Liver (tissue), 9 donors: ENCODE measurements around the gene LRRC25. TPM values are rescaled to one million over a fixed set of nuclear protein-coding genes. Genes with fewer than 3 reads are reported as not detected.

Source experiments
- DNase-seq: peaks from one replicate; pipeline ENCODE4 v3.0.0-alpha.2; 2017; ENCODE audit warnings: low spot score
- H3K27ac ChIP-seq, 2 donors: one replicate each; pipeline ENCODE4 v1.7.0; 2013; ENCODE audit warnings: inconsistent platforms in 2 of 2, low read length in 2 of 2, control low read depth in 1 of 2, low read depth in 1 of 2, mild to moderate bottlenecking in 1 of 2
- H3K27me3 ChIP-seq, 4 donors: one replicate each; pipeline versions ENCODE4 v1.6.1 to v1.7.0; 2013; ENCODE audit warnings: low read length in 3 of 4, inconsistent platforms in 1 of 4, mild to moderate bottlenecking in 1 of 4, moderate library complexity in 1 of 4; ENCODE audit not compliant: control insufficient read depth in 4 of 4, insufficient read depth in 4 of 4
- H3K36me3 ChIP-seq, 4 donors: one replicate each; pipeline versions ENCODE4 v1.6.1 to v1.7.0; 2013; ENCODE audit warnings: low read length in 3 of 4, mild to moderate bottlenecking in 3 of 4, low read depth in 1 of 4, moderate library complexity in 1 of 4; ENCODE audit not compliant: control insufficient read depth in 4 of 4, insufficient read depth in 3 of 4
- H3K4me1 ChIP-seq, 4 donors: one replicate each; pipeline versions ENCODE4 v1.6.1 to v1.7.0; 2013; ENCODE audit warnings: low read length in 3 of 4, mild to moderate bottlenecking in 3 of 4, moderate library complexity in 1 of 4; ENCODE audit not compliant: control insufficient read depth in 4 of 4, insufficient read depth in 4 of 4
- H3K4me3 ChIP-seq, 3 donors: one replicate each; pipeline versions ENCODE4 v1.6.1 to v1.7.0; 2013; ENCODE audit warnings: low read length in 3 of 3, control low read depth in 1 of 3, low read depth in 1 of 3, mild to moderate bottlenecking in 1 of 3
- H3K9ac ChIP-seq, 2 donors: one replicate each; pipeline ENCODE4 v1.7.0; 2013; ENCODE audit warnings: low read length in 2 of 2, mild to moderate bottlenecking in 2 of 2, moderate library complexity in 2 of 2, control low read depth in 1 of 2, low read depth in 1 of 2
- H3K9me3 ChIP-seq, 4 donors: one replicate each; pipeline versions ENCODE4 v1.6.1 to v1.7.0; 2013; ENCODE audit warnings: low read length in 3 of 4; ENCODE audit not compliant: control insufficient read depth in 4 of 4
- CTCF ChIP-seq: fragments of 150-350 bp; IDR thresholded peaks from 2 replicates; pipeline ENCODE4 v1.5.1; 2017; ENCODE audit warnings: improper control_type of control experiment, low read depth, low read length; ENCODE audit not compliant: missing input control
- EGR1 ChIP-seq, 2 donors: IDR thresholded peaks; 2 replicates each; pipeline ENCODE4 v1.6.1; 2016 to 2018; ENCODE audit warnings: antibody characterized with exemption in 2 of 2, low read depth in 2 of 2
- FOXA2 ChIP-seq: IDR thresholded peaks from 2 replicates; pipeline ENCODE4 v1.6.1; 2016; ENCODE audit warnings: antibody characterized with exemption
- GABPA ChIP-seq, 2 donors: IDR thresholded peaks in 1 of 2; conservative IDR thresholded peaks in 1 of 2; 2 replicates each; pipeline ENCODE4 v1.6.1; 2016; ENCODE audit warnings: antibody characterized with exemption in 2 of 2, mild to moderate bottlenecking in 1 of 2, moderate library complexity in 1 of 2
- HNF4G ChIP-seq: IDR thresholded peaks from 2 replicates; pipeline ENCODE4 v1.6.1; 2016; ENCODE audit warnings: antibody characterized with exemption
- JUND ChIP-seq, 2 donors: IDR thresholded peaks; 2 replicates each; pipeline ENCODE4 v1.6.1; 2016; ENCODE audit warnings: antibody characterized with exemption in 2 of 2
- NR2F2 ChIP-seq: IDR thresholded peaks from 2 replicates; pipeline ENCODE4 v1.6.1; 2016; ENCODE audit warnings: antibody characterized with exemption
- RAD21 ChIP-seq, 2 donors: IDR thresholded peaks; 2 replicates each; pipeline ENCODE4 v1.6.1; 2016; ENCODE audit warnings: antibody characterized with exemption in 2 of 2, mild to moderate bottlenecking in 2 of 2
- REST ChIP-seq: IDR thresholded peaks from 2 replicates; pipeline ENCODE4 v1.6.1; 2016; ENCODE audit warnings: antibody characterized with exemption, mild to moderate bottlenecking
- SP1 ChIP-seq: IDR thresholded peaks from 2 replicates; pipeline ENCODE4 v1.6.1; 2018; ENCODE audit warnings: antibody characterized with exemption, mild to moderate bottlenecking
- TAF1 ChIP-seq: conservative IDR thresholded peaks from 2 replicates; pipeline ENCODE4 v1.6.1; 2016; ENCODE audit warnings: antibody characterized with exemption, mild to moderate bottlenecking
- YY1 ChIP-seq: IDR thresholded peaks from 2 replicates; pipeline ENCODE4 v1.6.1; 2016; ENCODE audit warnings: antibody characterized with exemption, mild to moderate bottlenecking
- WGBS: extraction: QIAGEN DNeasy Blood & Tissue Kit; methylation state at CpG from one replicate; pipeline ENCODE4 v1.1.7; 2013; 5-methylcytosine and 5-hydroxymethylcytosine counted together
- polyA plus RNA-seq, 2 donors: library from polyadenylated mRNA; stranded (reverse) in 1 of 2; unstranded in 1 of 2; fragments of 200-250 nt in 1 of 2; fragments of >200 nt in 1 of 2; fragmentation: Nextera tagmentation in 1 of 2; extraction: Ambion mirVana in 1 of 2; gene quantifications; one replicate each; pipeline versions ENCODE4 v1.2.1 to v1.2.3, GENCODE V29; 2013 to 2015
- total RNA-seq, 2 donors: library from RNA; depleted of rRNA; stranded (reverse); fragments of >200 nt; gene quantifications; one replicate each; pipeline ENCODE4 v1.2.3, GENCODE V29; 2014
- TF ChIP-seq, protein P1 (sequence below): IDR thresholded peaks from 2 replicates; pipeline ENCODE4 v1.6.1; 2016; ENCODE audit warnings: antibody characterized with exemption
- donor health status: healthy.
- donor health status: healthy.
- donor health status: healthy.
- donor health status: healthy.
- donor health status: healthy.

Gene LRRC25
- total and polyA plus RNA-seq, 4 donors: 2.3 to 13.4 (median 6.9) TPM

GRCh38 chr19:18391509-18392075, 5.8 kb downstream of the LRRC25 start:
- no peak overlapping the region for H3K4me3 ChIP-seq
- no peaks in the 10 kb centered on the region for H3K27me3 ChIP-seq
- TF ChIP-seq FOXA2: no peak
- no peak for TF ChIP-seq CTCF
- no peak for TF ChIP-seq RAD21 (IDR thresholded peaks at IDR 0.05)
- TF ChIP-seq GABPA (IDR thresholded peaks at IDR 0.05 in 1 of 2, conservative IDR thresholded peaks at IDR 0.05 in 1 of 2): no peak
- no peak for TF ChIP-seq EGR1 (IDR thresholded peaks at IDR 0.05; ENCODE audit: low read depth in 2 of 2)
- no peak for TF ChIP-seq SP1
- TF ChIP-seq, protein P1, sequence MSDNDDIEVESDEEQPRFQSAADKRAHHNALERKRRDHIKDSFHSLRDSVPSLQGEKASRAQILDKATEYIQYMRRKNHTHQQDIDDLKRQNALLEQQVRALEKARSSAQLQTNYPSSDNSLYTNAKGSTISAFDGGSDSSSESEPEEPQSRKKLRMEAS: no peak
- no peak for TF ChIP-seq HNF4G
- no peak for TF ChIP-seq JUND (IDR thresholded peaks at IDR 0.05)
- no peak for TF ChIP-seq TAF1
- no peak overlapping the region for H3K27ac ChIP-seq
- peaks cover 0 to 5% (median 0%) of the 10 kb centered on the region in 4 donors for H3K36me3 ChIP-seq
- H3K9me3 ChIP-seq: no peaks in the 10 kb centered on the region
- no peak for DNase-seq
- no peak overlapping the region for H3K9ac ChIP-seq
- WGBS: 83% methylated on average over 9 of the region's 9 CpGs
- peaks cover 7 to 17% (median 12%) of the 10 kb centered on the region in 4 donors for H3K4me1 ChIP-seq

DNA sequence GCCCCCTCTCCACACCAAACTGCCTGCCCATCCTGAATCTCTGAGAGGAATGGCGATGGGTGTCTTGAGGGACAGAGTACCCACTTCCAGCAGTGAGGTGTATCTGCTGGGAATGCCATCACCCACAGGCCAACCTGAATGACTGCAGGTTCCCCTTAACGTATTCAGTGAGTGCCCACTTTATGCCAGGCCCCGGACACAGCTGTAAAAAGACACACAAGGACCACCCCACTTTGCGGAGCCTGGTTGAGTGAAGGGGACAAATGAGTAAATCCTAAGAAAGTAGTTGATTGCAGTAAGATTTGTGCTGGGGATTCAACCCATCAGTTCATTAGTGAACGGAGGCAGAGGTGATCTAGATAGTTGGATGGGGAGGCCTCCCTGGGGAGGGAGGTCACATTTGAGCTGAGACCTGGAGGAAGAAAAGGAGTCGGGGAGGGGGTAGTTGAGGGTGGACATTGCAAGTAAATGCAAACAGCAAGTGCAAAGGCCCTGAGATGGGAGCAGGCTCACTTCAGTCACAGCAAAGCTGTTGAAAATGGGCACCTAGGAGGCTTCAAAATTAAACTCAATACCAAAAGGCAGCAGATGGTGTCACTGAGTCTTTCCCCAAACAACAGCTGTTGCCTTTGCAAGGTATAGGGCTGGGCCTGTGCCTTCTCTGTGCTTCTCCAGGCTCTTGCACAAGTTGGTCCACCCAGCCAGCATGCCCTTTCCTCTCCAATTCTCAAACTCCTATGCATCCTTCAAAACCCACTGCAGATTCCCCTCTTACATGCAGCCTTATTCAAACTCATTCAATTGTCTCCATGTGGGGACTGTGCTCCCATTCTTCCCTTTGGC, 7.1 kb downstream of the LRRC25 start:
- H3K4me3 ChIP-seq: no peak overlapping the region
- peaks cover 0 to 5% (median 0%) of the 10 kb centered on the region in 4 donors for H3K36me3 ChIP-seq
- no peaks in the 10 kb centered on the region for H3K9me3 ChIP-seq
- no peaks in the 10 kb centered on the region for H3K27me3 ChIP-seq
- no peak overlapping the region for H3K27ac ChIP-seq
- 90% methylated on average over 6 of the region's 6 CpGs for whole genome bisulfite sequencing
- H3K9ac ChIP-seq: no peak overlapping the region
- H3K4me1 ChIP-seq: peaks cover 3 to 20% (median 13%) of the 10 kb centered on the region in 4 donors
- TF ChIP-seq YY1 (no peak), EGR1 (IDR thresholded peaks at IDR 0.05; ENCODE audit: low read depth in 2 of 2) (no peak), NR2F2 (no peak), CTCF (no peak), REST (no peak), GABPA (IDR thresholded peaks at IDR 0.05 in 1 of 2, conservative IDR thresholded peaks at IDR 0.05 in 1 of 2) (no peak)
- DNase-seq: no peak
